Activated T-cell treated with anti-CD3 and anti-CD28 coated beads, Interleukin-2, amount 50 U/mL, for 4 hours (primary cell): ENCODE results near the gene TCERG1. TPM values are rescaled to one million over a fixed set of nuclear protein-coding genes. Genes with fewer than 3 reads are reported as not detected.

Source experiments
- ATAC-seq, 2 donors: fragments of 200-7000 bp; cut with Tn5 transposase; one replicate each; pipeline ENCODE4 v1.10.0; 2021
- DNase-seq: peaks from one replicate; pipeline ENCODE4 v3.0.0-alpha.2; 2020
- H3K27me3 Mint-ChIP-seq: one replicate; pipeline ENCODE4 v1.8.0; 2021; ENCODE audit warnings: low read depth, mixed read lengths
- H3K36me3 Mint-ChIP-seq: one replicate; pipeline ENCODE4 v1.8.0; 2022; ENCODE audit warnings: mixed read lengths; ENCODE audit not compliant: insufficient read depth
- H3K4me1 Mint-ChIP-seq: one replicate; pipeline ENCODE4 v1.8.0; 2021; ENCODE audit warnings: low read depth, mixed read lengths
- H3K4me3 Mint-ChIP-seq: one replicate; pipeline ENCODE4 v1.8.0; 2021; ENCODE audit warnings: mild to moderate bottlenecking, moderate library complexity, mixed read lengths
- H3K9me3 Mint-ChIP-seq: one replicate; pipeline ENCODE4 v1.8.0; 2021; ENCODE audit warnings: mixed read lengths
- total RNA-seq, 3 donors: library from RNA; stranded (reverse); gene quantifications; one replicate each; pipeline ENCODE4 v1.2.1, GENCODE V29; 2021

TCERG1 gene
- total RNA-seq: 100 to 1,000 TPM; 128 to 147 (median 132) TPM

GRCh38 chr5:146446861-146447733, at the start of gene TCERG1:
Gene TCERG1, plus strand, starts transcription at chr5:146447333. Its CDS starts 17 bp downstream, at chr5:146447350.
- no peaks in the 10 kb centered on the region for H3K9me3 Mint-ChIP-seq
- peaks cover 39% of the 10 kb centered on the region for H3K4me1 Mint-ChIP-seq
- peak; percentile 91 for ATAC-seq
- H3K36me3 Mint-ChIP-seq: peaks cover 9% of the 10 kb centered on the region
- H3K4me3 Mint-ChIP-seq: peak within 1 kb of the TSS; percentile 98
- DNase-seq: peak; percentile 96
- H3K27me3 Mint-ChIP-seq: no peaks in the 10 kb centered on the region

- Mint-ChIP-seq H3K36me3 (no peaks in the 10 kb centered on the region), H3K4me1 (no peaks in the 10 kb centered on the region), H3K9me3 (no peaks in the 10 kb centered on the region), H3K4me3 (no peak overlapping the region), H3K27me3 (peaks cover 25% of the 10 kb centered on the region)
- ATAC-seq (no peak), DNase-seq (no peak)
Measured at GRCh38 chr5:146398826-146399225, 48.3 kb upstream of the TCERG1 start.

GRCh38 chr5:146399481-146399880, 47.7 kb upstream of the TCERG1 start:
- no peaks in the 10 kb centered on the region for H3K4me1 Mint-ChIP-seq
- H3K9me3 Mint-ChIP-seq: no peaks in the 10 kb centered on the region
- H3K4me3 Mint-ChIP-seq: no peak overlapping the region
- no peak for DNase-seq
- ATAC-seq: no peak
- H3K36me3 Mint-ChIP-seq: no peaks in the 10 kb centered on the region
- H3K27me3 Mint-ChIP-seq: peaks cover 25% of the 10 kb centered on the region

GRCh38 chr5:146400201-146400600, 46.9 kb upstream of the TCERG1 start:
- H3K4me1 Mint-ChIP-seq: no peaks in the 10 kb centered on the region
- DNase-seq (no peak), ATAC-seq (no peak)
- peaks cover 25% of the 10 kb centered on the region for H3K27me3 Mint-ChIP-seq
- no peak overlapping the region for H3K4me3 Mint-ChIP-seq
- H3K9me3 Mint-ChIP-seq: no peaks in the 10 kb centered on the region
- H3K36me3 Mint-ChIP-seq: no peaks in the 10 kb centered on the region

GRCh38 chr5:146401021-146401420, 46.1 kb upstream of the TCERG1 start:
- no peaks in the 10 kb centered on the region for H3K9me3 Mint-ChIP-seq
- no peaks in the 10 kb centered on the region for H3K4me1 Mint-ChIP-seq
- H3K4me3 Mint-ChIP-seq: no peak overlapping the region
- peaks cover 25% of the 10 kb centered on the region for H3K27me3 Mint-ChIP-seq
- DNase-seq (no peak), ATAC-seq (no peak)
- H3K36me3 Mint-ChIP-seq: no peaks in the 10 kb centered on the region

- H3K4me1 Mint-ChIP-seq: no peaks in the 10 kb centered on the region
- DNase-seq (no peak), ATAC-seq (no peak)
- peaks cover 21% of the 10 kb centered on the region for H3K27me3 Mint-ChIP-seq
- H3K4me3 Mint-ChIP-seq: no peak overlapping the region
- H3K36me3 Mint-ChIP-seq: no peaks in the 10 kb centered on the region
- no peaks in the 10 kb centered on the region for H3K9me3 Mint-ChIP-seq
Measured at GRCh38 chr5:146402949-146403348, 44.2 kb upstream of the TCERG1 start.

GRCh38 chr5:146409054-146409671, 38.0 kb upstream of the TCERG1 start:
- Mint-ChIP-seq H3K27me3 (peaks cover 5% of the 10 kb centered on the region), H3K4me3 (no peak overlapping the region), H3K9me3 (no peaks in the 10 kb centered on the region), H3K36me3 (no peaks in the 10 kb centered on the region), H3K4me1 (no peaks in the 10 kb centered on the region)
- ATAC-seq (no peak), DNase-seq (no peak)

- H3K4me3 Mint-ChIP-seq: no peak overlapping the region
- no peak for ATAC-seq
- H3K4me1 Mint-ChIP-seq: no peaks in the 10 kb centered on the region
- DNase-seq: no peak
- H3K9me3 Mint-ChIP-seq: no peaks in the 10 kb centered on the region
- no peaks in the 10 kb centered on the region for H3K36me3 Mint-ChIP-seq
- H3K27me3 Mint-ChIP-seq: peaks cover 9% of the 10 kb centered on the region
Measured at GRCh38 chr5:146410272-146410671, 36.9 kb upstream of the TCERG1 start.

GRCh38 chr5:146419696-146420095, 27.4 kb upstream of the TCERG1 start:
- DNase-seq (no peak), ATAC-seq (no peak)
- Mint-ChIP-seq H3K27me3 (peaks cover 7% of the 10 kb centered on the region), H3K4me3 (no peak overlapping the region), H3K9me3 (no peaks in the 10 kb centered on the region), H3K4me1 (no peaks in the 10 kb centered on the region), H3K36me3 (no peaks in the 10 kb centered on the region)

GRCh38 chr5:146425023-146425422, 22.1 kb upstream of the TCERG1 start:
- H3K4me3 Mint-ChIP-seq: no peak overlapping the region
- DNase-seq (no peak), ATAC-seq (no peak)
- peaks cover 5% of the 10 kb centered on the region for H3K27me3 Mint-ChIP-seq
- H3K4me1 Mint-ChIP-seq: peaks cover 6% of the 10 kb centered on the region
- no peaks in the 10 kb centered on the region for H3K9me3 Mint-ChIP-seq
- no peaks in the 10 kb centered on the region for H3K36me3 Mint-ChIP-seq

- no peak for ATAC-seq
- H3K27me3 Mint-ChIP-seq: peaks cover 12% of the 10 kb centered on the region
- H3K9me3 Mint-ChIP-seq: no peaks in the 10 kb centered on the region
- H3K4me3 Mint-ChIP-seq: no peak overlapping the region
- no peaks in the 10 kb centered on the region for H3K36me3 Mint-ChIP-seq
- no peak for DNase-seq
- peaks cover 6% of the 10 kb centered on the region for H3K4me1 Mint-ChIP-seq
Measured at GRCh38 chr5:146426305-146426704, 20.8 kb upstream of the TCERG1 start.

- H3K9me3 Mint-ChIP-seq: no peaks in the 10 kb centered on the region
- peaks cover 6% of the 10 kb centered on the region for H3K4me1 Mint-ChIP-seq
- H3K4me3 Mint-ChIP-seq: no peak overlapping the region
- DNase-seq: no peak
- peaks cover 13% of the 10 kb centered on the region for H3K27me3 Mint-ChIP-seq
- peak; percentile 61 to 65 for ATAC-seq
- H3K36me3 Mint-ChIP-seq: no peaks in the 10 kb centered on the region
Measured at GRCh38 chr5:146426853-146427618, 20.1 kb upstream of the TCERG1 start.

- Mint-ChIP-seq H3K4me1 (peaks cover 6% of the 10 kb centered on the region), H3K36me3 (no peaks in the 10 kb centered on the region), H3K9me3 (no peaks in the 10 kb centered on the region), H3K4me3 (no peak overlapping the region), H3K27me3 (peaks cover 18% of the 10 kb centered on the region)
- ATAC-seq (no peak), DNase-seq (no peak)
Measured at GRCh38 chr5:146427619-146427997, 19.5 kb upstream of the TCERG1 start.

GRCh38 chr5:146428658-146429057, 18.5 kb upstream of the TCERG1 start:
- Mint-ChIP-seq H3K36me3 (no peaks in the 10 kb centered on the region), H3K27me3 (peaks cover 21% of the 10 kb centered on the region), H3K9me3 (no peaks in the 10 kb centered on the region), H3K4me3 (no peak overlapping the region), H3K4me1 (peaks cover 6% of the 10 kb centered on the region)
- ATAC-seq: no peak
- no peak for DNase-seq
